Measurements from ENCODE around the gene ARVCF.

The ARVCF gene

DNA sequence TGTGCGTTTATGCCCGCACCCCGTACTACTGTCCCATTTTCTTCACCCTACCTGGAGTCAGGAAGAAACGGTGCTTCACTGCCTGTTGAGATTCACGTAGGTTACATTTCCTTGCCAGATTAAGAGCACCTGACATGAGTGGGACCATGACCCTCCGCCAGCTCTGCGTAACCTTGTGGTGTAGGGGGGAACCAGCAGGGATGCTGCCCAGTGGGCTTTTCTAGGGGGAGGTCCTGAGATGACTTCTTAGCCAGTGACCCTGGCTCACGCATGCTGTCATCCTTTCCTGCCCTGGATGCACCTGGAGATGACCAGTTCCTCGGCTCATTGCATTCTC is 967 bp upstream of the ARVCF start:
- no peak for DNase-seq (ENCODE audit: low read depth, low spot score)

DNA sequence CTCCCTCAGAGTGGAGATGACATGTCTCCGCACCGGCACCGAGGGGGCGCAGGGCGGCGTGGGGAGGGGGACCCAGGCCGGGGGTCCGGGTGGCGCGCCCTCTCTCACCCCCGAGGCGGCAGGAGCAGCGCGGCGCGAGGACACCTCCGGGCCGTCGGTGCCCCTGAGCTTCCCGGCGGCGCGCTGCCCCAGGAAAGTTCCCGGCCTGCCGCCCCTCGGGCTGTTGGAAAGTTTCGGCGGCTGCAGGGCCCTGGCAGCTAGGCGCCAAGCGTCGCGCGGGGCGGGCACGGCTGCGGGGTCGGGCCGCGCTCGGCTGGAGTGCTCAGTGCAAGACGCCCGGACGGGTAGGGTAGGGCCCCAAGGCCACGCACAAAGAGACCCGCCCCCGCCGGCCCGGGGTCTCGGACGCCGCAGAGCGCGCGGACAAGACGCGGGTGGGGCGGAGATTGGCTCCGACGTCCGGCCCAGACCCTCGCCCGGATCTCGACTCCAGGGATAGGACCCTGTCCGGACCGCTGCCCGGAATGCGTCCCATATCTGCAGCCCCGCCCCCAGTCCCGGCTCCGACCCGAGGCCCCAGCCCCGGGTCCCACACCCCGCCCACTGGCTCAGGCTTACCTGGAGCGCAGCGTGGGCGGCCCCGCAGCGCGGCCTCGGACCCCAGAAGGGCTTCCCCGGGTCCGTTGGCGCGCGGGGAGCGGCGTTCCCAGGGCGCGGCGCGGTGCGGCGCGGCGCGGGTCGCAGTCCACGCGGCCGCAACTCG is 471 bp downstream of the ARVCF start:
- DNase-seq (ENCODE audit: low read depth, low spot score), result no peak

DNA sequence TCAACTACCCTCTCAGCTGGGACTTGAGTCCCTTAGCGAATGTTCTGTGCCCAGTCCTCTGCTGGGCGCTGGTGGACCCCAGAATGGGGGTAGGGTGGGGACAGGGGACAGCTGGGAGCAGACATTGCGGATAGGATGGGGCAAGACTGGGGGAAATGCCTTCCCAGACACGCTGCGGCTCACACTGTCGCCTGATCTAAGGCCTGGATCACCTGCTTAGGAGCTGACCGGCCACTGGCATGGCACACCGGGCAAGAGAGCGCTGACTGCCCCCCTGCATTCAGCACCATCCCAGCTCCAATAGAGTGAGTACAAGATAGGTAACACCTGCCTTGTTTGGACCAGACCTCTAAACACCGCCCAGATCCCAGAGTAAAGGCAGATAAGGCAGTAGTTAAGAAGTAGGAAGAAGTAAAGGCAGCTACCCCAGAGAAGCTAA is 1.4 kb downstream of the ARVCF start:
- DNase-seq (ENCODE audit: low read depth, low spot score), result no peak

DNA sequence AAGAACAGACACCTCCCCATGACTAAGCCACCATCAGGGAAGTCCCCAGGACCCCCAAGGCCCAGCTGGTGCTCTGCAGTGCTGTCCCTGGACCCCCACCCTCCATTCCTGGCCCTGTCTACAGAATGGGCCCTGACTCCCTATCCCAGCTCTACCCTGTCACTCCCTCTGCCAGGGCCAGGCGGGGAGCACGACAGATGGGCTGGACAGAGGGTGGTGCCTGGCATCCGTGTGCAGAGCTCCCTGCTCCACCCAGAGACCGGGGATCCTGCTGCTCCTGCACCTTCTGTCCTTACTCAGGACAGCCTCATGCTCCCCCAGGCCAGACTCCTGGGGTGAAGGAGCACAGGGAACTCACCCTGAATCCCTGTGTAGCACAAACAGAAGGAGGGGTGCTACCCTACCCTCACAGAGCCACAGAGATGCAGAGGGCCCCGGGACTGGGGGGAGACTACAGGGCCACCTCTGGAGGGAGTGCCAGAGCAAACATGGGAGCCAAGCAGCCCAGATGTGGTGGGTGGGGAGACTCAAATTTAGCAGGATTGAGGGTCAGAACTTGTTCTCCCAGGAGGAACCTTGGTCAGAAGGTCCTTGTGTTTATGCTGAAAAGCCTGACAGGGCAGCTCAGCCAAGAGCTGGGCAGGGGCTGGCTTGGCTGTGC is 2.0 kb downstream of the ARVCF start:
- no peak for DNase-seq (ENCODE audit: low read depth, low spot score)

DNA sequence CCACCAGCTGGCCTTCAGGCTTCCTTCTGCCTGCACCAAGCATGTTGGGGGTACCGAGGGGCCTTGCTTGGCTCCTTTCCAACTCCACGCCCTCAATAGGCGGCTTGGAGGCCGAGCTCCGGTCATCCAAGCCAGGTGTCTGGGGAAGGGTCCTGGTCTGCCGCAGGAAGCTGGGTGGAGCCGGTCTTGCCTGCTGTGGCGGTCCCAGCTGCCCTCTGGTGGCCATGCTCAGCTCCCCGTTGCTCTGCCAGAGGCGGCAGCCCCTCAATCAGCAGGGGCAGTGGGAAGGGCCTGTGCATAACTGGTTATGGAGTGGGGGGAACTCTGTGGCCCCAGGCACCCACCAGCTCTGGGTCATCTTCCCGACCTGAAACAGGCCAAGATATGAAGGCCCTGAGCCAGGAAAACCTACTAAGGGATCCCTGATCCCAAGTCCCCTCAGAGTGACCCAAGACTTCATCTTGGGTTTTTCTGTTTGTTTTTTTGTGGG is 3.2 kb downstream of the ARVCF start:
- no peak for DNase-seq (ENCODE audit: low read depth, low spot score)

DNA sequence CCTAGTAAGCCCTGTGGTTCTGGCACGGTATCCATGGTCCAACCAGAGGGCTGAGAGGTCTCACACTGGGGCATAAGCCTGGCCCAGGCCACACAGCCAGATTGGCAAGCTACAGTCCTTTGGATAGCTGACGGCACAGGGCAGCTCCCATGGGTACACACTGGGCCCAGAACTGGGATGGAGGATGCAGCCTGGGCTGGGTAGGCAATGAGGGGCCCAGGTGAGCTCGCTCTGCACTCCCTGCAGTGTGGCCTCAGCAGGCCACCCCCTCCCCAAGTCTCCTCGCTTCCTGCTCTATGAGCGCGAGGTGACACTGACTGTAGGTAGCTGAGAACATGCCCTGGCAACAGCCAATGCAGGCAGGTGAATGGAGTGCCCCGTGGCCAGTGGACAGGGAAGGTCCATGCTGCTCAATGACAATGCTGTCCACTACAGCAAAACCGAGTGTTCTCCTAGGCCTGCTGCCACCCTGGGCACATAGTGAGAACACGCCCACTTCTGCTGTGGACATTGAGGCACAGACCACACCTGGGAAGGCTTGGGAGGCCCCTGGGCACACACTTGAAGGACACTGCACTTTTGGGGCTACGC is 3.8 kb downstream of the ARVCF start:
- no peak for DNase-seq (ENCODE audit: low read depth, low spot score)

DNA sequence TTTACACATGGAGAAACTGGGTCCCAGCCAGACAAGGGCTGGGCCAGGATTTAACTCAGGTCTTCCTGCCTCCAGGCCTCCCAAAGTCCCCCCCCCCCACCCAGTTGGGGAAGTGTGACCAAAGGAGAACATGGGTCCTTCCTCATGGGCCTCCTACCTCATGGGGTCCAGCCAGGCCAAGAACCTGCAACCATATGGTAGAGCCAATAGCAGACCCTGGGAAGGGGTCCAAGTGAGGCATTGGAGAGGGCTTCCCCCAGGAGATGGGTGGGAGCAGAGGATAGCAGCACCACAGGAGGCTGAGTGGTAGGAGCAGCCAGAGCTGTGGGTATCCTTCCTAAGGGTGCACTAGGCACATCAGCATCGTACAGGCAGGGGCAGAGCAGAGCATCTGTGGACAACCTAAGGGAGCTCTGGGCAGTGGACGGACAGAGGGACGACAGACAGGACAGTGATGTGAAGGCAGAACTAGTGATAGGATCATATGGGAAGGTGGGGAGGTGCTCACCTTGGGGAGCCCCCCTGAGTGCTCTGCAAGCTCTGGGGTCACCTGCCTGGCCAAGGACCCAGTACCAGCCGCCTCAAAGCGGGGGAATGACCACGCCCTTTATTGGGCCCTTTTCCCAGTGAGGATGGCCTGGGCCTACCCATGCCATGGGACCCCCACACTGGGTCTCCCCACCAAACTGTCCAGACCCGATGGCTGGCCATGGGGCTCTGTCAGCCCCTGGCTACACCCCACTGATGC is 4.5 kb downstream of the ARVCF start:
- no peak for DNase-seq (ENCODE audit: low read depth, low spot score)

DNA sequence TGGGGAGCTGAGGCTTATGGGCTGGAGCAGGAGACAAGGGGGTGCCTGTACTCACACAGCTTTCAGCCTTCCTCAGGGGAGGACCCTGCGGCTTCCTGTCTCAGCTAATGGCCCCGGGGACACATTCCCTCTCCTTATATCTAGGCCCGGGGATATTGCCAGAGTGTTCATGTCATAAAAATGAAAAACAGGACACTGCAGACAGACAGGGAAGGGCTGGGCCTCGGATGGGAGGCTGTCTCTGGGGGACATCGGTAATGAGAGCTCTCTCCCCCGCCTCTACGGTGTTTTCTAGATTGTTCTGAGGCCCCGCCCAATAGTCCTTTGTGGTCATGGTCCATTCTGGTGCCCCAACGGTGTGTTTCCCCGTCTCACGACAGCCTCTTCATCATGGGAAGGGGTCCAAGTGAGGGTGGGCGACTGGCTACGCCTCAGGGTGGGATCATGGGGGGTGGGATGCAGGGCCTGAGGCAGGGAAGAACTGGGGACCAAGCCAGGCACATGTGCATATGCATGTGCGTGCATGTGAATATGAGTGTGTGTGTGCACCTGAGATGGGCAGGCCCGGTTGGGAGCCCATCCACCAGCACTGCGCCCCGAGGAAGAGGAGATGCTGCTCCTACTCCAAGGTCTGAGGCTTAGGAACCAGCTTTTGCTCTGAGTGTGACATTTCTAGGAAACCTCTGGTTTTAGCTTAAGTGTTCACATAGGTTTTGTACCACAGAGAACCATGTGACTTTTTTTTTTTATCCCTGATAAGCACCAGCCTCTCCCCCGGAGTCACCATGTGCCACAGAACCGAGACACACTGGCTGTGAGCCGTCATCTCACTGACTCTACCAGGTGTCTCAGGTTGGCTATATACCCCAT is 5.3 kb downstream of the ARVCF start:
- no peak for DNase-seq (ENCODE audit: low read depth, low spot score)

DNA sequence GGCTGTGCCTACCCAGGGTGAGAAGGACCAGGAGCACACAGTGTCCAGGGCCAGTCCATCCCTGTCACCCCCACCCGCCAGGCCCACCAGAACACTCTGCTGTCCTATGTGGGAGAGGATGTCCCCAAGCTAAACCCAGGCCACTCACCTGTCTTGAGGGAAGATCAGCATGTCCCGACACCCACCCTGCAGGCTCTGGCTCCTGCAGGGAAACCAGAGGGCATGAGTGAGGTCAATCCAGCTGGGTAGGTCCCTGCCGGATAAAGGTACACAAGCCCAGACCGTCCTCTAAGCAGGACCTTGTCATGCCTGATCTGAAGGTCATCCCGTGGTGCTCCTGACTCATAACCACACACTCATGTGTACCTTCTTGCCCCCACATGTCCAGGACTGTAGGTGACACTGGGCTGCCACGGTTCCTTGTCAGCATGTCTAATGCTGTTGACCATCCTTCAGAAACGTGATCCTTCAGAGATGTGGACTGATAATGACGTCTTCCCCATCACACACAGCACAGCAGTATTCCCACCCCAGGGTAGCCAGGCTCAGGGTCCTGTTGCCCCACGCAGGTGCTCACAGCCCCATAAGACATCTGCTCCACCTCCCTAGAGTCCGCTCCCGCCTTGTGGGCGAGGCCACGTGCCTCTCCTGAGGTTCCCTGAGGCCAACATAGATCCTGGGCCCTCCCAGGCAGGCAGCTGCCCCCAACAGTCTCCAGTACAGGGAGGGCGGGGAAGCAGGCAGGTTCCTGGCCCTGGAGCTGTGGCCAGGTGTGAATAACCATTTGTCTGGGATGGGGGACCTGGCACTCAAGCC is 6.1 kb downstream of the ARVCF start:
- no peak for DNase-seq (ENCODE audit: low read depth, low spot score)

DNA sequence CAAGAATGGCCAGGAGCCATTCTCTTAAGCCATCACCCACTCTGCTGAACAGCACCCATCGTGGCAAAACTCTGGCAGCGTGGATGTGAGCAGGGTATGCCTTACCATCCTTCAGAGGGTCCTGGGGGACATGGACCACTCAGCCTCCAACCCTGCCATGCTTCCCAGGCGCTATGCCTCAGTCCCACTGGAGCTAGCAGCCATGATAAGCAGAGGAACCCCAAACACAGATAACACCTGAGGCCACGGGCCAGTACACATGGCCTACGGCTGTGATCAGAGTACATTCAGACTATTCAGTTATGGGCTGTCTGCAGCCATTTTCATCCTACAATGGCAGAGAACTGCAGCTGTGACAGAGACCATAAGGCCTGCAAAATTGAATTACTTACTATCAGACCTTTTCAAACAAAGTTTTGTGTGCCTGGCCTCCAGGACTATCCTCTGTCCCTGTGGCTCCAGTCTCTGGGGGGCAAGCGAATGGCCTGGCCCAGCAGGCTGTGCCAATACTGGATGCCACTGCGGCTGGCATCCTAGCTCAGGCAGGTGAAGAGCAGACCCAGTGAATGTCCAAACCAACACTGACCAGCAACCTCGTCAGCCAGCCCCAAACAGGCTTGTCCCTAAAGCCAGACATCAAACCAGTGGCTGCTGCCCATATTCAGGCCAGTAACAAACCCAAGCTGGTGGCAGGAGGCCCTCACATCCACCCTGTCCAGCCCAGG is 6.9 kb downstream of the ARVCF start:
- DNase-seq (ENCODE audit: low read depth, low spot score), result no peak

DNA sequence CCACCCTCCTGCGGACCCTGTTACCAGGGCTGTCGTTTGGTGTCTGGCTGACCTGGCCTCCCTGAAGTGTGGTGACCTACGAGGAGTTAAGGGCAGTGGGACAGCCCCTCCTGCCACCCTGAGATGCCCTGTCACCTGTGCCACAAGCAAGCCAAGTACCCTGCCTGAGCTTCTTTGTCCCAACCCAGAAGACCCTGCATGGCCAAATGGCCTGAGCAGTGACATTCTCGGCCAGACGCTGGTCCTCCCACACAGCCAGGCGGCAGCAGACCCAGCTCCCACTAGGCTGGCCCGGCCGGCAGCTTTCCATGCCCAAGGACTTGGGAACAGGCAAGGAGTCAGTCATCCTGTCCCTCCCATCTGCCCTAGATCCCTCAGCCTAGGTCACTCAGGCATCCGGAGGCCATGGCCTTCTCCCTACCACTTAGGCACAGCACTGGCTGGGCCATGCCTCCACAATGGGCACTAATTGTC is 7.6 kb downstream of the ARVCF start:
- DNase-seq (ENCODE audit: low read depth, low spot score), result no peak

DNA sequence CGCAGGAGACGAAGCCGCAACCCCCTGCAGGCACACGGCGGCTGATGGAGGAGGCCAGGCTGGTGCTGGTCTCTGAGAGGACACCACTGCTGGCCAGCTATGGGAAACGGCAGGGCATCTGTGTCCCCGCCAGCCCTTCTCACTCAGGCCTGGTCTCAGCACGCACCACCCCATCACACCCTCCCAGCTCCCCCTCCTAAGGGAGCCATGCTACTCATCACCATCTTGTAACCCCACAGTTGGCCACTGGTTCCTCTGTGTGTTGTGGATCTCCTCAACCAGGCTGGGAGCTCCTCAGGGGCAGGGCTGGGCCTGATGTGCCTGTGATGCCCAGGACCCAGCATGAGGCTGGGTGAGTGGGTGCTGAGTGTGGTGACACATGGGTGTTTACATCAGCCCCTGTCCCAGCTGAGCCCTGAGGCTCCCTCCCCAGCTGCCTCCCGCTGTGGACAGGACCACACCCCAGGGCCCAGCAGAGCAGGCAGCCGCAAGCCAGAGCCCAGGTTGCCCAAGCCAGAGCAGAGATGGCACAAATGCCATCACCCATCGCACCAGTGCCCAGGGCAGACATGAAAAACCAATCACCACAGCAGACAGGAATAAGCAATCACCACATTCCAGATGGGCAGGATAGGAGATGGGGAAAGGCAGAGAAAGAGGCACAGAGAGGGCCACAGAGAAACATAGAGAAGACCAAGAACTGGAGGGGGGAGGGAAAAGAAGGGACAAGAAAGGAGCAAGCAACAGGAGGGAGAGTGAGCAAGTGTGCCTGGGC is 8.2 kb downstream of the ARVCF start:
- no peak for DNase-seq (ENCODE audit: low read depth, low spot score)

DNA sequence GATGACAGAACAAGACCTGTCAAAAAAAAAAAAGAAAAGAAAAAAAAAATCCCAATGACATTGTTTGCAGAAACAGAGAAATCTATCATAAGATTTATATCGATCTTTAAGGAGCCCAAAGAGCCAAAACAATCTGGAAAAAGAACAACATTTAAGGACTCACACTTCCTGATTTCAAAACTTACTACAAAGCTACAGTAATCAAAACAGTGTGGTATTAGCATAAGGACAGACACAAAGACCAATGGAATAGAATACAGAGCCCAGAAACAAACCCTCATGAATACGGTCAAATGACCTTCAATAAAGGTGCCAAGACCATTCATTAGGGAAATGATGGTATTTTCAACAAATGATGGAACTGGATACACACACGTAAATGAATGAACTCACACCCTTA is 12.2 kb downstream of the ARVCF start:
- DNase-seq (ENCODE audit: low read depth, low spot score), result no peak

DNA sequence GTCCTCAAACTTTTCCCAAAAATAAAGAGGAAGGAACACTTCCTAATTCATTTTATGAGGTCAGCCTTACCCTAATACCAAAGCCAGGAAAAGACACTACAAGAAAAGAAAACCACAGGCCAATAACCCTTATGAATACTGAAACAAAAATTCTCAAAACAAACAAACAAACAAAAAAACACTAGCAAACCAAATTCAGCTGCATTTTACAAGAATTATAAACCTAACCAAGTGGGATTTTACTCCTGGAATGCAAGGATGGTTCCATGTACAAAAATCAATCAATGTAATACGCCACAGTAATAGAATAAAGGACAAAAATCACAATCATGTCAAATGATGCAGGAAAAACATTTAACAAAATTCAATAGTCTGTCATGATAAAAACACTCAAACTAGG is 13.3 kb downstream of the ARVCF start:
- no peak for DNase-seq (ENCODE audit: low read depth, low spot score)

DNA sequence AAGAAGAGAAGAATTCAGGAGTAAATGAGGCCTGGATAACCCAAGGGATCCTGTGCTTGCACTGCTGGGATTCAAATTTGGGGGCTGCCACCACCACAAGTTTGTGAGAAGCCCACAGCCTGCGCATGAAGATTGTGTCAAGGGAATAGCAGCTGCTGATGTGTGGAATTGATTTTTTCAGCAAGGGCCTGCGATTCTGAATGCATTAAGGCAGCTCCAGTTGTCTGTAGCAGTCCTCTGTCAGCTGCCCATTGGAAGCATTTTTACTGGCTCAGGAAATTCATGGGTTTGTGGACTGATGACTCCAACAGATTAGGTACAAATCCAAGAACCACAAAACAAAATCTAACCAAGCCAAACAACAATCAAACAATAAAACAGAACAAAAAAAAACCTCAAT is 14.0 kb downstream of the ARVCF start:
- no peak for DNase-seq (ENCODE audit: low read depth, low spot score)

DNA sequence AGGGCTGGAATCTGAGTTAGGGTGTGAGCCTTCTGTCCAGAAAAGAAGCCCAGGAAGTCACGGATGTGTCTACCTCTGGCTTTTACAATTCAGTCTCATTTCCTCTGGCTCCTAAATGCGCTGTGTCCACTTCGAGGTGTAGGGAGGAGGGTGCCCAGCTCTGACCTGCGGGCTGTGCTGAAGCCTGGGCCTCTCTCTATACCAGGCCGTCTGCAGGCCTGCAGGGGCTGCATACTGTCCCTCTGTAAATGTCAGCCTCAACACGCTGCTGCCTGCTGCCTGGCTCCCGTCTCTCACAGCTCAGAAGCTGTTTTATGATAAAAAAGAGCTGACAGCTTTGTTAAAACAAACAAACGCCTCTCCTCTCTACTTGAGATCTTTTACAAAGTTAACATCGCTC is 14.5 kb downstream of the ARVCF start:
- no peak for DNase-seq (ENCODE audit: low read depth, low spot score)

DNA sequence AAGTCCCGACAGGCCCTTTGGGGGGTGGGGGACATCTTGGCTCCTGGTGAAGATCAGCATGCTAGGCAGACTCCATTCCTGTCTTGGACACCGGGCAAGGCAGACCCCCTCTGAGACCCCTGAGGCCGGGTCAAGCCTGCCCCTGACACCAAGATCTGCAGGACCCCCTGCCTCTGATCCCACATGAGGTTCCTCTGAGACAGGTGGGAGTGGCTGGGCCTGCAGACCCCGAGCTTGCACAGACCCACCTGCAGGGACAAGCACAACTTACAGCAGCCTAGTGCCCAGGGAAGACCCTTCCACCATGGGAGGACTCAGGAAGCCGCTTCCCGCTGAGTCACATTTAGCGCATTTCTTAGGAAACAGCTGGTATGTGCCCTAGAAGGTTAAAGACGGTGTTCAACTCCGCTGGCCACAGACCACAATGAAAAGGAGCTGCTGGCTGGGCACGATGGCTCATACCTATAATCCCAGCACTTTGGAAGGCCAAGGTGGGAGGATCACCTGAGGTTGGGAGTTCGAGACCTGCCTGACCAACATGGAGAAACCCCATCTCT is 15.5 kb downstream of the ARVCF start:
- DNase-seq (ENCODE audit: low read depth, low spot score), result no peak

DNA sequence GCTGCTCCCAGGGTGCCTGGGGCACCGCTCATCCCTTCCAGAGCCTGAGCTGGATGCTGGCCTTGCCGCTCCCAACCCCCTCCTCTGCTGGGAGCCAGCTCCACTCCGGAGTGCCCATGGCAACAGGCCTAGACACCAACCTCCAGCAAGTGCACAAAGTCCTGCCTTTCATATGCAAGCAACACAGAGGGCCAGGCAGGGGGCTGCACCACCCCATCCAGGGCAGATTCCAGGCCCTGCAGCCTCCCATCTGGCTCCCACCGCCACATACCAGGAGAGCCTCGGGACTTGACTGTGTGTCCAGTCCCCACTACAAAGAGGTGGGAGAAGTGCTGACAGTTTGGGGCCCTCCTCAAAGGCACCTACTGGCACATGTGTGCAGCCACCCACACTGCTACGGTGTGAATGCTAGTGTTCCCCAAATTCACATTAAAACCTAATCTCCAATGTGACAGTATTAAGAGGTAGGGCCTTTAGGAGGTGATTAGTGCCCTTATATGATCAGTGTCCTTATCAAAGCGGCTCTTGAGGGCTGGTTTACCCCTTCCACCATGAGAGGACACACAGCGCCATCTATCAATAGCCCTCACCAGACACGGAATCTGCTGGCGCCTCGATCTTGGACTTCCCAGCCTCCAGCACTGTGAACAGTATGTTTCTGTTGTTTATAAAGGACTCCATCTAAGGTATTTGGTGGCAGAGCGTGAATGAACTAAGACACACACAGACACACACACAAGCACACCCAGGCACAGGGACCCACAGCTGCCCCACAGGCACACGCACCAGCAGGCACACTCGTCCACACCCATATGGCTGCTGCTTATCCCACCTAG is 16.2 kb downstream of the ARVCF start:
- no peak for DNase-seq (ENCODE audit: low read depth, low spot score)

Data from activated CD4-positive, CD25-positive, alpha-beta regulatory T cell treated with anti-CD3 and anti-CD28 coated beads, Interleukin-2, amount 50 U/mL, for 16 hours (primary cell).